H4 (cell line): Measurements from ENCODE around the gene DAPP1. TPM values are rescaled to one million over a fixed set of nuclear protein-coding genes. Genes with fewer than 3 reads are reported as not detected.
"Not testable (repeated sequence)": the region's sequence is repeated elsewhere in the genome, so short reads cannot be mapped to it uniquely, and the experiment has no call there.

Source experiments
- DNase-seq: peaks from one replicate; pipeline ENCODE4 v3.0.0-alpha.2; 2015; ENCODE audit warnings: low spot score
- total RNA-seq: library from RNA; depleted of rRNA; stranded (reverse); fragments of >200 nt; shearing (Covaris generic); gene quantifications from 2 replicates; pipeline ENCODE4 v1.2.3, GENCODE V29; 2014; rRNA removed

DAPP1 gene
- total RNA-seq: not detected in 2 replicates

- DNase-seq: no peak
Observed at GRCh38 chr4:99816545-99817308, at the start of gene DAPP1. DAPP1 (plus strand) TSS chr4:99816827; CDS start chr4:99816914, 87 bp downstream.

- DNase-seq: not testable (repeated sequence)
Observed at GRCh38 chr4:99770842-99771241, 45.8 kb upstream of the DAPP1 start.

GRCh38 chr4:99783940-99784339 is 32.7 kb upstream of the DAPP1 start:
- DNase-seq: no peak

- DNase-seq: no peak
Observed at GRCh38 chr4:99784842-99785241, 31.8 kb upstream of the DAPP1 start.

GRCh38 chr4:99790796-99791617 is 25.6 kb upstream of the DAPP1 start:
- no peak for DNase-seq

- no peak for DNase-seq
Observed at GRCh38 chr4:99800332-99801004, 16.2 kb upstream of the DAPP1 start.

GRCh38 chr4:99801005-99801699 is 15.5 kb upstream of the DAPP1 start:
- no peak for DNase-seq

GRCh38 chr4:99803566-99804101 is 13.0 kb upstream of the DAPP1 start:
- no peak for DNase-seq

- no peak for DNase-seq
Observed at GRCh38 chr4:99806545-99806944, 10.1 kb upstream of the DAPP1 start.

- no peak for DNase-seq
Observed at GRCh38 chr4:99807666-99808065, 9.0 kb upstream of the DAPP1 start.

- DNase-seq: peak; percentile 60
Observed at GRCh38 chr4:99808260-99808857, 8.3 kb upstream of the DAPP1 start.

- no peak for DNase-seq
Observed at GRCh38 chr4:99809326-99809725, 7.3 kb upstream of the DAPP1 start.

GRCh38 chr4:99810536-99810935 is 6.1 kb upstream of the DAPP1 start:
- DNase-seq: no peak

GRCh38 chr4:99811117-99811516 is 5.5 kb upstream of the DAPP1 start:
- no peak for DNase-seq

GRCh38 chr4:99811850-99812249 is 4.8 kb upstream of the DAPP1 start:
- no peak for DNase-seq

- no peak for DNase-seq
Observed at GRCh38 chr4:99815597-99816011, 1.0 kb upstream of the DAPP1 start.

- no peak for DNase-seq
Observed at GRCh38 chr4:99817309-99817890, 773 bp downstream of the DAPP1 start.

- no peak for DNase-seq
Observed at GRCh38 chr4:99818661-99819060, 2.0 kb downstream of the DAPP1 start.

- no peak for DNase-seq
Observed at GRCh38 chr4:99821918-99822503, 5.4 kb downstream of the DAPP1 start.

GRCh38 chr4:99822734-99823133 is 6.1 kb downstream of the DAPP1 start:
- DNase-seq: no peak
